HEK293 (cell line): ENCODE results near the gene CACNA2D3.

Experiments used
- CTCF ChIA-PET: fragments of 350-600 bp; formaldehyde crosslinking; extraction: SDS; loops from one replicate; lab custom pipeline; 2021; ENCODE audit warnings: antibody characterized with exemption; lab: Yijun Ruan, JAX
- POLR2A ChIA-PET: fragments of 300-600 bp; formaldehyde crosslinking; extraction: SDS; loops from one replicate; lab custom pipeline; 2020; ENCODE audit warnings: antibody characterized with exemption, inconsistent platforms; lab: Yijun Ruan, JAX
- H3K27ac ChIP-seq: fragments of 200-500 bp; sonication (Bioruptor generic); 2 replicates; pipeline ENCODE4 v1.5.1; 2014; ENCODE audit warnings: low read depth, low read length, control low read depth, inconsistent platforms; ENCODE audit errors: extremely low read depth
- H3K36me3 ChIP-seq, 2 experiments: fragments of 200-500 bp in 1 of 2; sonication (Bioruptor generic) in 1 of 2; 1 replicate in 1 of 2; 2 replicates in 1 of 2; pipeline ENCODE4 v1.5.1; 2014 to 2017; ENCODE audit warnings: inconsistent platforms in 2 of 2, low read length in 2 of 2; ENCODE audit not compliant: control insufficient read depth in 2 of 2, insufficient read depth in 1 of 2
- H3K4me1 ChIP-seq: fragments of 200-500 bp; sonication (Bioruptor generic); 2 replicates; pipeline ENCODE4 v1.5.1; 2014; ENCODE audit warnings: mild to moderate bottlenecking, low read length, inconsistent platforms; ENCODE audit not compliant: control insufficient read depth, insufficient read depth
- H3K4me3 ChIP-seq: 2 replicates; pipeline ENCODE4 v1.5.1; 2011; ENCODE audit warnings: low read depth, mild to moderate bottlenecking, control low read depth, low read length, moderate library complexity
- H3K9me3 ChIP-seq: fragments of 200-500 bp; sonication (Bioruptor generic); 2 replicates; pipeline ENCODE4 v1.5.1; 2014; ENCODE audit warnings: low read depth, low read length, inconsistent platforms; ENCODE audit not compliant: control insufficient read depth, insufficient read depth
- BCL11B ChIP-seq: fragments of 450-650 bp; formaldehyde crosslinking; IDR thresholded peaks from 2 replicates; pipeline ENCODE4 v1.5.1; 2016; ENCODE audit warnings: low read depth, missing biosample characterization, missing genetic modification characterization
- GLI4 ChIP-seq: fragments of 450-650 bp; formaldehyde crosslinking; IDR thresholded peaks from 2 replicates; pipeline ENCODE4 v1.5.1; 2016; ENCODE audit warnings: missing biosample characterization, missing genetic modification characterization
- IKZF3 ChIP-seq: fragments of 450-650 bp; IDR thresholded peaks from 2 replicates; pipeline ENCODE4 v1.5.0; 2018; ENCODE audit warnings: missing biosample characterization, mild to moderate bottlenecking, missing genetic modification characterization, moderate library complexity
- MYNN ChIP-seq: fragments of 450-650 bp; formaldehyde crosslinking; IDR thresholded peaks from 2 replicates; pipeline ENCODE4 v1.5.1; 2016; ENCODE audit warnings: missing biosample characterization, missing genetic modification characterization, borderline replicate concordance
- OVOL3 ChIP-seq: fragments of 450-650 bp; formaldehyde crosslinking; IDR thresholded peaks from 2 replicates; pipeline ENCODE4 v1.5.1; 2016; ENCODE audit warnings: missing biosample characterization, missing genetic modification characterization
- ZBTB1 ChIP-seq: fragments of 450-650 bp; formaldehyde crosslinking; IDR thresholded peaks from 2 replicates; pipeline ENCODE4 v1.5.1; 2016; ENCODE audit warnings: missing biosample characterization, missing genetic modification characterization
- ZIC2 ChIP-seq: fragments of 450-650 bp; formaldehyde crosslinking; IDR thresholded peaks from 2 replicates; pipeline ENCODE4 v1.5.1; 2016; ENCODE audit warnings: missing biosample characterization, missing genetic modification characterization
- ZNF112 ChIP-seq: fragments of 450-650 bp; formaldehyde crosslinking; IDR thresholded peaks from 2 replicates; pipeline ENCODE4 v1.5.0; 2017; ENCODE audit warnings: missing biosample characterization, missing genetic modification characterization
- ZNF157 ChIP-seq: fragments of 450-650 bp; formaldehyde crosslinking; IDR thresholded peaks from 2 replicates; pipeline ENCODE4 v1.5.1; 2016; ENCODE audit warnings: missing biosample characterization, missing genetic modification characterization
- ZNF341 ChIP-seq: fragments of 450-650 bp; formaldehyde crosslinking; IDR thresholded peaks from 2 replicates; pipeline ENCODE4; 2016; ENCODE audit warnings: low read depth, missing biosample characterization, missing genetic modification characterization
- ZNF391 ChIP-seq: fragments of 450-650 bp; formaldehyde crosslinking; IDR thresholded peaks from 2 replicates; pipeline ENCODE4 v1.5.1; 2016; ENCODE audit warnings: low read depth, missing biosample characterization, missing genetic modification characterization, borderline replicate concordance
- ZNF416 ChIP-seq: fragments of 450-650 bp; formaldehyde crosslinking; IDR thresholded peaks from 2 replicates; pipeline ENCODE4 v1.5.1; 2016; ENCODE audit warnings: missing biosample characterization, missing genetic modification characterization
- ZNF585B ChIP-seq: fragments of 450-650 bp; formaldehyde crosslinking; IDR thresholded peaks from 2 replicates; pipeline ENCODE4 v1.5.1; 2016; ENCODE audit warnings: missing biosample characterization, missing genetic modification characterization
- ZNF660 ChIP-seq: fragments of 450-650 bp; IDR thresholded peaks from 2 replicates; pipeline ENCODE4 v1.5.1; 2018; ENCODE audit warnings: missing biosample characterization, mild to moderate bottlenecking, missing genetic modification characterization
- ZNF701 ChIP-seq: fragments of 450-650 bp; formaldehyde crosslinking; IDR thresholded peaks from 2 replicates; pipeline ENCODE4 v1.5.1; 2016; ENCODE audit warnings: missing biosample characterization, missing genetic modification characterization
- ZNF791 ChIP-seq: fragments of 450-650 bp; formaldehyde crosslinking; IDR thresholded peaks from 2 replicates; pipeline ENCODE4 v1.5.1; 2016; ENCODE audit warnings: missing biosample characterization, missing genetic modification characterization
- ZNF837 ChIP-seq: fragments of 450-650 bp; formaldehyde crosslinking; IDR thresholded peaks from 2 replicates; pipeline ENCODE4 v1.5.1; 2016; ENCODE audit warnings: missing biosample characterization, missing genetic modification characterization
- ZSCAN16 ChIP-seq: fragments of 450-650 bp; formaldehyde crosslinking; IDR thresholded peaks from 2 replicates; pipeline ENCODE4 v1.5.1; 2016; ENCODE audit warnings: missing biosample characterization, missing genetic modification characterization
- ZXDB ChIP-seq: fragments of 450-650 bp; formaldehyde crosslinking; IDR thresholded peaks from 2 replicates; pipeline ENCODE4 v1.5.1; 2016; ENCODE audit warnings: missing biosample characterization, missing genetic modification characterization
- TF ChIP-seq, protein P1 (sequence below): fragments of 450-650 bp; formaldehyde crosslinking; IDR thresholded peaks from 2 replicates; pipeline ENCODE4 v1.5.1; 2016; ENCODE audit warnings: missing biosample characterization, missing genetic modification characterization, borderline replicate concordance
- TF ChIP-seq, protein P2 (sequence below): fragments of 450-650 bp; formaldehyde crosslinking; IDR thresholded peaks from 2 replicates; pipeline ENCODE4 v1.5.1; 2016; ENCODE audit warnings: missing biosample characterization, missing genetic modification characterization

Gene CACNA2D3

GRCh38 chr3:54303517-54304375 is 181.4 kb downstream of the CACNA2D3 start:
- Histone ChIP-seq H3K4me1 (no peaks in the 10 kb centered on the region; the same call in 1 of the 2 replicates), H3K9me3 (no peaks in the 10 kb centered on the region), H3K4me3 (no peak overlapping the region), H3K27ac (no peak overlapping the region), H3K36me3 (no peaks in the 10 kb centered on the region)
- ChIA-PET CTCF (no interaction called here), POLR2A (no interaction called here)
- TF ChIP-seq ZSCAN16 (0 out of 2 replicates have a peak, but pooled peaks have one; percentile 25), ZNF660 (tag by site-specific recombination) (no peak), ZNF837 (tag by site-specific recombination) (no peak), IKZF3 (no peak), ZNF157 (no peak), ZNF701 (tag by site-specific recombination) (no peak), BCL11B (tag by site-specific recombination) (no peak), ZIC2 (peak; percentile 27; the same call in 1 of the 2 replicates), ZNF791 (tag by site-specific recombination) (no peak)

- no peaks in the 10 kb centered on the region for H3K9me3 ChIP-seq
- POLR2A ChIA-PET: no interaction called here
- no peaks in the 10 kb centered on the region for H3K36me3 ChIP-seq
- TF ChIP-seq ZNF112 (tag by site-specific recombination): no peak
- no peak for TF ChIP-seq ZNF416
- TF ChIP-seq, protein P1, sequence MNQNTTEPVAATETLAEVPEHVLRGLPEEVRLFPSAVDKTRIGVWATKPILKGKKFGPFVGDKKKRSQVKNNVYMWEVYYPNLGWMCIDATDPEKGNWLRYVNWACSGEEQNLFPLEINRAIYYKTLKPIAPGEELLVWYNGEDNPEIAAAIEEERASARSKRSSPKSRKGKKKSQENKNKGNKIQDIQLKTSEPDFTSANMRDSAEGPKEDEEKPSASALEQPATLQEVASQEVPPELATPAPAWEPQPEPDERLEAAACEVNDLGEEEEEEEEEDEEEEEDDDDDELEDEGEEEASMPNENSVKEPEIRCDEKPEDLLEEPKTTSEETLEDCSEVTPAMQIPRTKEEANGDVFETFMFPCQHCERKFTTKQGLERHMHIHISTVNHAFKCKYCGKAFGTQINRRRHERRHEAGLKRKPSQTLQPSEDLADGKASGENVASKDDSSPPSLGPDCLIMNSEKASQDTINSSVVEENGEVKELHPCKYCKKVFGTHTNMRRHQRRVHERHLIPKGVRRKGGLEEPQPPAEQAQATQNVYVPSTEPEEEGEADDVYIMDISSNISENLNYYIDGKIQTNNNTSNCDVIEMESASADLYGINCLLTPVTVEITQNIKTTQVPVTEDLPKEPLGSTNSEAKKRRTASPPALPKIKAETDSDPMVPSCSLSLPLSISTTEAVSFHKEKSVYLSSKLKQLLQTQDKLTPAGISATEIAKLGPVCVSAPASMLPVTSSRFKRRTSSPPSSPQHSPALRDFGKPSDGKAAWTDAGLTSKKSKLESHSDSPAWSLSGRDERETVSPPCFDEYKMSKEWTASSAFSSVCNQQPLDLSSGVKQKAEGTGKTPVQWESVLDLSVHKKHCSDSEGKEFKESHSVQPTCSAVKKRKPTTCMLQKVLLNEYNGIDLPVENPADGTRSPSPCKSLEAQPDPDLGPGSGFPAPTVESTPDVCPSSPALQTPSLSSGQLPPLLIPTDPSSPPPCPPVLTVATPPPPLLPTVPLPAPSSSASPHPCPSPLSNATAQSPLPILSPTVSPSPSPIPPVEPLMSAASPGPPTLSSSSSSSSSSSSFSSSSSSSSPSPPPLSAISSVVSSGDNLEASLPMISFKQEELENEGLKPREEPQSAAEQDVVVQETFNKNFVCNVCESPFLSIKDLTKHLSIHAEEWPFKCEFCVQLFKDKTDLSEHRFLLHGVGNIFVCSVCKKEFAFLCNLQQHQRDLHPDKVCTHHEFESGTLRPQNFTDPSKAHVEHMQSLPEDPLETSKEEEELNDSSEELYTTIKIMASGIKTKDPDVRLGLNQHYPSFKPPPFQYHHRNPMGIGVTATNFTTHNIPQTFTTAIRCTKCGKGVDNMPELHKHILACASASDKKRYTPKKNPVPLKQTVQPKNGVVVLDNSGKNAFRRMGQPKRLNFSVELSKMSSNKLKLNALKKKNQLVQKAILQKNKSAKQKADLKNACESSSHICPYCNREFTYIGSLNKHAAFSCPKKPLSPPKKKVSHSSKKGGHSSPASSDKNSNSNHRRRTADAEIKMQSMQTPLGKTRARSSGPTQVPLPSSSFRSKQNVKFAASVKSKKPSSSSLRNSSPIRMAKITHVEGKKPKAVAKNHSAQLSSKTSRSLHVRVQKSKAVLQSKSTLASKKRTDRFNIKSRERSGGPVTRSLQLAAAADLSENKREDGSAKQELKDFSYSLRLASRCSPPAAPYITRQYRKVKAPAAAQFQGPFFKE (tag by site-specific recombination): no peak
- TF ChIP-seq, all 188 proteins: peak for 0
- H3K4me3 ChIP-seq: no peak overlapping the region
- CTCF ChIA-PET: no interaction called here
- no peak overlapping the region for H3K27ac ChIP-seq
- H3K4me1 ChIP-seq: no peaks in the 10 kb centered on the region; the same call in 1 of the 2 replicates
Observed at GRCh38 chr3:54304877-54305276, 182.5 kb downstream of the CACNA2D3 start.

- CTCF ChIA-PET: interaction anchor here (0.6 kb wide), 1 partner anchor 26 kb away, joined by 5 read pairs; no protein-coding TSS in a partner anchor
- no peak overlapping the region for H3K27ac ChIP-seq
- no peaks in the 10 kb centered on the region for H3K9me3 ChIP-seq
- H3K36me3 ChIP-seq: no peaks in the 10 kb centered on the region
- POLR2A ChIA-PET: no interaction called here
- H3K4me1 ChIP-seq: no peaks in the 10 kb centered on the region; the same call in 1 of the 2 replicates
- no peak overlapping the region for H3K4me3 ChIP-seq
- TF ChIP-seq ZNF585B (tag by site-specific recombination) (no peak), ZXDB (tag by site-specific recombination) (no peak), ZBTB1 (tag by site-specific recombination) (no peak), GLI4 (tag by site-specific recombination) (no peak), MYNN (tag by site-specific recombination) (no peak), OVOL3 (tag by site-specific recombination) (no peak), ZNF391 (no peak), ZNF341 (tag by site-specific recombination) (no peak)
- TF ChIP-seq, protein P2, sequence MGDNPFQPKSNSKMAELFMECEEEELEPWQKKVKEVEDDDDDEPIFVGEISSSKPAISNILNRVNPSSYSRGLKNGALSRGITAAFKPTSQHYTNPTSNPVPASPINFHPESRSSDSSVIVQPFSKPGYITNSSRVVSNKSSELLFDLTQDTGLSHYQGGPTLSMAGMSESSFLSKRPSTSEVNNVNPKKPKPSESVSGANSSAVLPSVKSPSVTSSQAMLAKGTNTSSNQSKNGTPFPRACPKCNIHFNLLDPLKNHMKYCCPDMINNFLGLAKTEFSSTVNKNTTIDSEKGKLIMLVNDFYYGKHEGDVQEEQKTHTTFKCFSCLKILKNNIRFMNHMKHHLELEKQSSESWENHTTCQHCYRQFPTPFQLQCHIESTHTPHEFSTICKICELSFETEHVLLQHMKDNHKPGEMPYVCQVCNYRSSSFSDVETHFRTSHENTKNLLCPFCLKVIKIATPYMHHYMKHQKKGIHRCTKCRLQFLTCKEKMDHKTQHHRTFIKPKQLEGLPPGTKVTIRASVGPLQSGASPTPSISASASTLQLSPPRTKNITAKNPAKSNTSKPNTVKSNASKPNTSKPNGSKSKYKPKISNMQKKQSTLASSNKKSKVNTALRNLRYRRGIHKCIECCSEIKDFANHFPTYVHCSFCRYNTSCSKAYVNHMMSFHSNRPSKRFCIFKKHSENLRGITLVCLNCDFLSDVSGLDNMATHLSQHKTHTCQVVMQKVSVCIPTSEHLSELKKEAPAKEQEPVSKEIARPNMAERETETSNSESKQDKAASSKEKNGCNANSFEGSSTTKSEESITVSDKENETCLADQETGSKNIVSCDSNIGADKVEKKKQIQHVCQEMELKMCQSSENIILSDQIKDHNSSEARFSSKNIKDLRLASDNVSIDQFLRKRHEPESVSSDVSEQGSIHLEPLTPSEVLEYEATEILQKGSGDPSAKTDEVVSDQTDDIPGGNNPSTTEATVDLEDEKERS (tag by site-specific recombination): no peak
Observed at GRCh38 chr3:54305409-54306099, 183.2 kb downstream of the CACNA2D3 start.
